HG03342 (cell line): Measurements from ENCODE around the gene NEK10.
A peak's percentile ranks its signal among the peaks of the same experiment; 100 is the strongest.
"Not testable (repeated sequence)": the region's sequence is repeated elsewhere in the genome, so short reads cannot be mapped to it uniquely, and the experiment has no call there.

Experiments used
- ATAC-seq: cut with Tn5 transposase; IDR thresholded peaks from one replicate; pipeline ENCODE4 v1.9.1; 2021; ENCODE audit warnings: mild to moderate bottlenecking, moderate library complexity; ENCODE audit not compliant: unreplicated experiment

Gene NEK10

DNA sequence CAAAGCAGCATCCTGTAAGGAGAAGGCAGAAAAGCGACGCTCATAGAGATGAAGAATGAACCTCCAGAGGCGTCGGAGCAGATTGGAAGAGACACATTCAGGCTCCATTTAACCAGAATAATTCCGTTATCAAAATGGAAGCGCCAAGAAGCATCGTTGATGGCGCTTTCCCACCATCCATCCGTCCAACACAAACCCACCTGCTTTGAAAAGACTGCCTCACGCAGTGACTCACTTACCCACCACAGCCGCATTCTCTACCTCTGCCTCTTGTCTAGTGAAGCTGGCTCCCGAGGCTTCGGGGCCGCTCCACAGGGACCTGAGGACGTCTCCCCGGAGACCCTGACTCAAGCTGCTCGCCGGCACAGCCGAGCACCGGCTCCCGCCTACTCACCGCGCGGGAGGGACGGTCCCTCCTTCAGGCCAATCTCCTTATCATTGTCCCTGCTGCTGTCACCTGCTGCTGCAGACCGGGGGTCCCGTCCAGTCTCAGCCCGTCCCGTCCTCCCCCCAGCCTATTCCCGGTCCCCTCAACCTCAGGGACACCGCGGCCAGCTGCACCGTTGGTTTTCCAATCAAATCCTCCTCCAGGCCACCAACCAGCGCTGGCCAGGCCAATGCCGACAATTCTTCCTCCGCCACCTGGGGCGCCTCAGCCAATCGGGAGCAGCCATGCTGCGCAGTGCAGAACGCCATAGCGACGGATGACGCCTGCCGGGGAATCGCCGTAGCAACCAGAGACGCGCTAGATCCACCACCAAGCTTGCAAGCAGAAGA, at the start of gene NEK10:
Gene NEK10, minus strand, starts transcription at position 553 of the 777 bp plus-strand sequence. CDS start 16,501 bp downstream, outside the sequence.
- ATAC-seq: peak; percentile 100

DNA sequence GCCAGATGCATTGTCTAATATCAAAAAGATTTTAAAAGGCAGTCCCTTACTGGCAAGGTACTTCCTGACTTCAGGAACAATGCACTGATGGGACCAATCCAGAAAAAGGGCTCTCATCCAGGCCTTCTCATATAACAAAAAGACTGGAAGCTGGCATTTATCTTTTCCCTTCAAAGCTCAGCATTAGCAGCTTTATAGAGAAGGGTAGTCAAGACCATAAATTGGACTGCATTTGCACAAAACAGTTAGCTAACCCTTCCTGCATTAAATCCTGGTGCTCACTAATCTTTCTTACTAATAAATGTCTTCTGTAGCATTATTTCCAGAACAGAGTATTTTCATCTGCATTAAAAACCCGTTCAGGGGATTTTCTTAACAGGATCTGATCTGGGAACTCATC, 46.0 kb upstream of the NEK10 start:
- no peak for ATAC-seq

- ATAC-seq: peak; percentile 68
Observed at GRCh38 chr3:27392950-27393679, 23.9 kb upstream of the NEK10 start.

DNA sequence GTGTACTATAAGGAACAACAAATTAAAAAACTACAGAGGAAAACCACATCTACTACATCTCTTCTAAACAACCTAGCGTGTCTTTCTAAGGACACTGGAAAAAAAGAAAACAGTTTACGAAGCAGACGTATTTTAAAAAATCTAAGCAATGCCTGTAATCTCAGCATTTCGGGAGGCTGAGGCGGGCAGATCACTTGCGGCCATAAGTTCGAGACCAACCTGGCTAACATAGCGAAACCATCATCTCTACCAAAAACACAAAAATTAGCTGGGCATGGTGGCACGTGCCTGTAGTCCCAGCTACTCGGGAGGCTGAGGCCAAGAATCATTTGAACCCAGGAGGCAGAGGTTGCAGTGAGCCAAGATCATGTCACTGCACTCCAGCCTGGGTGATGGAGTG, 23.2 kb upstream of the NEK10 start:
- not testable (repeated sequence) for ATAC-seq

- ATAC-seq: no peak
Observed at GRCh38 chr3:27391796-27392195, 22.6 kb upstream of the NEK10 start.

DNA sequence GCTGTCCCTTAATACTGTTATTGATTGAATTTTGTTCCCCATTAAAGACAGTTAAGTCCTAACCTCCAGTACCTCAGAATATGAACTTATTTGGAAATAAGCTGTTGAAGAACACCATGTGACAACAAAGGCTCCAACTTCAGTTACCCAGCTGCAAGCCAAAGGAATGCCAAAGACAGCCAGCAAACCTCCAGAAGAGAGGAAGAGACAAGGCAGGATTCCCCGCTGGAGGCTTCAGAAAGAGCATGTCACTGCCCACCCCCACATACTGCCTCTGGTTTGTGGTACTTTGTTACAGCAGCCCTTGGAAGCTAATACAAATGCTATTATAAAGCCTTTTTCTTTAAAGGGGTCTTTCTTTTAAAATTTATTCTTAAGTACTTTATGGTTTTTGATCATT, 18.4 kb upstream of the NEK10 start:
- ATAC-seq: no peak

DNA sequence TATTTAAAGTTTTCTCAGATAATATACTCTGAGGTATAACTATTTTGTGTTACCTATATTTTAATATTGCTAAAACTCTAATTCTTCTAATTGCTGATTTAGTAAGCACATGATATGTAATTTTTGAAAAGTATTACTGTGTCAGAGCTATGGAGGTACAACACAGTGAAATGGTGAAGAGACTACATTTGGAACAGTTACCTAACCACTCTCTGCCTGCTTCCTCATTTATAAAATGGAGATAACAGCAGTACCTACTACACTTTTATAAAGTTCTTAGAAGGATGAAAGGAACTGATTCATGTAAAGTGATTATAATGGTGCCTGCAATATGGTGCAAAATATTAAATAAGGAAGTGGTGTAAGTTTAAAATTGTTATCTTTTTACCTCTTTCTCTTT, 16.3 kb upstream of the NEK10 start:
- no peak for ATAC-seq

GRCh38 chr3:27384191-27384590, 15.0 kb upstream of the NEK10 start:
- no peak for ATAC-seq

DNA sequence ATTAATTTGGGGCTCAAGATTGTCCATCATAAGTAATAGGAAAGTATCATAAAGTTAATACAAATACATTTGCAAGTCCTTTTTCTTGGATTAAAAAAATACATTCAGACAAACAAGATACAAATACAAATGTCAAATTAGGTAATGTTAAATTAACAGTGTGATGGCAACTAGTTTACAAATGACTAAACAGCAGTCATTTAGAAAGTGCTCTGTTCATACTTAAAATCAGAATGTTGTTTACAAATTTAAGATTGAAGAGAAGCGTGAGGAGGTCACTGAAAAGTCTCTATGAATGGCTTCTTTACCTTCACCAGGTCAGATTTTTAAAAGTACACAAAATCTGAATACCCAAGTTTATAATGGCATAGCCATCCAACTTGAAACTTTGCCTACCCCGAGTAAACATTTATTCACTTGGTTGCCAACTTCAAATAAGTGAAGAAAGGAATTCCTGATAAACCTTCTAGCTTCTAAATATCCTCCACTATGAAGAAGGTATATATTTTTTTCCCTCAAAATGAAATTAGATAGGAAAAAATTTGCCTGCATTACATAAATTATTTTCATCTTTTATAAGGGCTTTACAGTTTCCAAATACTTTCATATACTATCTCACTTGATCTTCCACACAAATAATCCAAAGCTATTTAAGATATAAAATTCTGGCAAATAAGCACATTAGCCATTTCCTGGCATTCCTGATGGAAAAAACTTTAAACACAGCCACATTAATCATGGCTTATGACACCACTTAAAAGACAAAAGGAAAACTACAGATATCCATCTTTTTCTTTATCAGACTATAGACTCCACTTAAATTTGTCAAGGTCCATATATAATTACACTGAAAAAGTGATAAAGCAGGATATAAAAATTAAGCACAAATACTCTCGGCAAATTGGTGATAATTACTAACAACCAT, 11.5 kb upstream of the NEK10 start:
- no peak for ATAC-seq

DNA sequence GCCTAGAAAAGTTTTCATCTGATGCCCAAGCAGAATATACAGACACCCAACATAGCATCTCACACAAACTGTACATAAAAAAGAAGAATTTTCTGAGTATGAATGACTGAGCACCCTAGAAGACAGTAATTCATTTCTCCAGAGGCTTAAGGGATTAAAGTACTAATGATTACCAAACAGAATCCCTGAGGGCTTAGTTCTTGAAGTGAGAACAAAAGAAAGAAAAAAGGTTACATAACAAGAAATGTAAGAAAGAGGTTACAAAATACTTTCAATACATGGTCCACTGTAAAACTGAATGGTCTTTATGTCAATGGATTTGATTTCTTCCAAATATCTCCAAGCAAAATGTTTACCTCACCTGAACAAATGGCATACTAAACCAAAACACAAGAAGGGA, 9.1 kb upstream of the NEK10 start:
- ATAC-seq: no peak

- ATAC-seq: no peak
Observed at GRCh38 chr3:27376109-27376772, 7.1 kb upstream of the NEK10 start.

DNA sequence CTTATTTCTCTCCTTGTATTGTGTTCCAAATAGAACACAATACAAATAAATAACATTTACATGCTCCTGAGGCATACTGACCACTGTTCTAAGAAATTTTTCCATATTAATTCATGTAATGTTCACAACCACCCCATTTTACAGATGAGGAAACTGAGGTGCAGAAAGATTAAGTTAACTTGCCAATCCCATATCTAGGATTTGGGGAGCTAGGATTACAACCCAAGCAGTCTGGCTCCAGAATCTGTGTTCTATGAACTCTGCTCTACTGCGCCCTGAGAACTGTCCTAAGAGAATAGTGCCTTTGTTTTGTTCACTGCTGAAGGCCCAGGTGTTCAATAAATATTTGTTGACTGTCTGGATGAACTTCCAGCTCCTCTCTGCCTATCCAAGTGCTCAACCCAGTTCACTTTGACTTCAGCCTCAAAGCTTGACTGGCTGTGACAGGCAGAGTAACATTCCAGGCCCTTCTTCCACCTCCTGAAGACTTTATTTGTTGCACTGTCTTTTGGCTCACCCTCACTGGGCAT, 3.1 kb downstream of the NEK10 start:
- no peak for ATAC-seq

- peak; percentile 40 for ATAC-seq
Observed at GRCh38 chr3:27360113-27361078, 8.8 kb downstream of the NEK10 start.

DNA sequence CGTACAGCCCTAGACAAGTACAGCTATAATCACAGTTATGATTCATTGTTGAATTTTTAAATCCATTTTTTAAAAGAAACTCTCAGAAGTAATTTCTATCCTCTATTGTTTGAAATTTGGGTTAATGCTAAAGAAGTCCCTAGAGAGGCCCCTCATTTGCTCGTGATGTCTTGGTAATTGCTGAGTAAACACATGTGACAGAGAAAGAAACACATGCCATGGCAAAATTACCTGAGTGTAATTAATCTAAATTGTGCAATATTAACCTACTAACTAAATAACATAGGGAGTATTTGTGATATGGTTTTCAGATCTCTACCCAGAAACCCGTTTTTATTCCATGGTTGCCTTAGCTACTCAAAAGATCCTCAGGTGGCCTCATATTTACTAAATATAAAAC, 10.8 kb downstream of the NEK10 start:
- no peak for ATAC-seq

DNA sequence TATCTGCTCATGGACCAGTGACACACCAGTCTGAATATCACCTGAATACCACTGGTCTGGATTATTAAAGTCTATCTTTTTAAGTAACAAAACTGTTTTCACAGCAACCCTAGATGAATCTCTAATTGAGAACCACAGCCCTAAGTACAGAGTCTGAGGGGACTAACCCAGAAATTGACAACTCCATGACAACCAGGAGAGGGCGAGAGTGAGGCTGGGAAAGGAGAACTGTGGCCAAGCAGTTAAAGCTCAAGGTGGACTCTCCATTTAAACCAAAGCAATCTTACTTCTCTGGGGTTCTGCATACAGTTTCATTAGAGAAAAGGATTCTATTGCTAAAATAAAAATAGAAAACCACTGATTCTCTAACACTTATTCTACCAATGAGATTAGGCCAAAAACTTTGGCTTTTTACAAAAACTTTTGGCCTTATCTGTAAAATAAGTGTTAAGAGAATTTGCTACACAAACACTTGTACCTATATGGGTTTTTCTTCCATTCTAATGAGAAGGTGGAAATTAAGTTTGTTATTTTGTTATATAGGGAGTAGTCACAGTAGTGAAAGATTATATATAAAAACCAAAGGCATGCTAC, 11.4 kb downstream of the NEK10 start:
- ATAC-seq: peak; percentile 92

DNA sequence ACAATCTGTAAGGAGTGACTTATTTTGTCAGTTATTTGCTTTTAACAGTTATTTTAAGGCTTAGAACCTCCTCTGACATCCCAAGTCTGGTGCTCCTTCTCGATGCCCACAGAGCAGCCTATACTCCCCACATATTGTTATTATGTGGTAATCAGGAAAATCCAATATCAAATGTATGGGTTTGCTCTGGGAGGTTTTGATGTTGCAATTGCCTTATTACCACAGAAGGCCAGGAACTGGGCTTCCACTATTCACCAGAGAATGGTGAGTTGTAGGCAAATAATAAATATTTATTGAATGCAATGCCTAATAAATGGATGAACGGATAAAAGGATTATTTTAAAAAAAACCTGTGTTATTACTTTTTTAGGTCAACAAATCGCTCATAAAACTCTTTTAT, 12.2 kb downstream of the NEK10 start:
- ATAC-seq: no peak

DNA sequence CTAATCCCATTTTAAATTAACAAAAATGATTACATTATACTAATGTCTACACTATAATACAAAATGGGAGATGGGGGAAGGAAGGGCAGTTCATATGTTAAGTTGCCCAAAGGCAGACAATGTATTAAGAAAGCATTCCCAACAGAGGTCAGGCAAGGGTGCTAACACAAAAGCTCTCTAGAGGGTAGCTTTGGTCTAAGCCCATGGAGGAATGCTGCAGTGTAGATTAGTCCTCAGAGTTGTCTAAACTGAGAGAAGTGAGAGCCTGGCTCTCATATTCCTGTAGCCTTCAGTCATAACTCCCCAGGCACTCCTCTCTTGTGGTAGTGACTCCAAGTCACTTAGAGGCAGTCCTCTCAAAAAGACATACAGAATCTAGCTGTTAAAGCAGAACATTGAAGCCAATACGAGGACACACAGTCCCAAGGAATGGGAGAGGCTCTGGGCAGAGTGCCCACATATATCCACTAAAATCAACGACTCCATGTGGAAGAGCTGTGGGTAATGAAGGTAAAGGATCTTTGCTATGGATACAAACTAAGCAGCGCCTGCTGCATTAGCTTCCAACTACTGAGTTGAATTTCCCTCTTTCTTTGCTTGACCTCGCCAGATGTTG, 14.5 kb downstream of the NEK10 start:
- ATAC-seq: no peak

DNA sequence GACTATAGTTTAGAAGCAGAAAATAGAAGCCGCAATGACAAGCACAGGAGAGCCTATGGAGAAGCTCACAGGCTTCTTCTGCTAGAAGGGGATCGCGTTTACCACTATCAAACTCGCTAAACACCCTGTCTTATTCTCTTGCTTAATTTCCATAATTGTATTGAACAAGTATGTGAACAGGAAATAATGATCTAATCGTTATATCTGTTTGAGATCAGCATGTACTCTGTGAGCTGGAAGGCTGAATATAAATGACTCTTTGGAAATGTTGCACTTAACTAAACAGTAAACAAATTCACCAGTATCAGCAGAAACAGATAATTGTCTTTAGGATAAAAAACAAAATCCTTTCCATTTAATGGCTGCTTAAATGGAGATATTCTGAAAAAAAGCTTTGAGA, 15.0 kb downstream of the NEK10 start:
- no peak for ATAC-seq

GRCh38 chr3:27353221-27353620, 16.0 kb downstream of the NEK10 start:
- ATAC-seq: no peak
